H9 (cell line): Measurements from ENCODE around the gene TSPO2. TPM values are rescaled to one million over a fixed set of nuclear protein-coding genes. Genes with fewer than 3 reads are reported as not detected.

Source experiments
- DNase-seq: peaks from one replicate; pipeline ENCODE4 v3.0.0-alpha.2; 2017
- H2AFZ ChIP-seq: one replicate; pipeline ENCODE4 v1.6.1; 2013; ENCODE audit warnings: mild to moderate bottlenecking, low read length, control low read depth, moderate library complexity
- H2AK5ac ChIP-seq: 2 replicates; pipeline ENCODE4 v1.6.1; 2013; ENCODE audit warnings: low read length, control low read depth, mixed read lengths; ENCODE audit not compliant: insufficient read length
- H2BK120ac ChIP-seq: one replicate; pipeline ENCODE4 v1.6.1; 2013; ENCODE audit warnings: low read depth, mild to moderate bottlenecking, low read length, control low read depth, inconsistent platforms; ENCODE audit not compliant: poor library complexity, severe bottlenecking
- H2BK12ac ChIP-seq: 2 replicates; pipeline ENCODE4 v1.6.1; 2013; ENCODE audit warnings: low read length, control low read depth, mixed read lengths, low read depth; ENCODE audit not compliant: insufficient read length
- H2BK15ac ChIP-seq: 2 replicates; pipeline ENCODE4 v1.6.1; 2013; ENCODE audit warnings: low read depth, low read length, control low read depth
- H2BK20ac ChIP-seq: one replicate; pipeline ENCODE4 v1.6.1; 2013; ENCODE audit warnings: low read depth, mild to moderate bottlenecking, low read length, control low read depth, inconsistent platforms; ENCODE audit not compliant: poor library complexity, severe bottlenecking
- H2BK5ac ChIP-seq: 2 replicates; pipeline ENCODE4 v1.6.1; 2013; ENCODE audit warnings: low read length, control low read depth, mixed read lengths; ENCODE audit not compliant: insufficient read length
- H3K14ac ChIP-seq: 2 replicates; pipeline ENCODE4 v1.6.1; 2013; ENCODE audit warnings: low read length, control low read depth; ENCODE audit not compliant: insufficient read depth
- H3K18ac ChIP-seq: 2 replicates; pipeline ENCODE4 v1.6.1; 2013; ENCODE audit warnings: low read depth, mild to moderate bottlenecking, mixed read lengths, low read length, control low read depth; ENCODE audit not compliant: insufficient read length
- H3K23ac ChIP-seq: 2 replicates; pipeline ENCODE4 v1.6.1; 2013; ENCODE audit warnings: low read length, control low read depth, mixed read lengths, low read depth; ENCODE audit not compliant: insufficient read length
- H3K23me2 ChIP-seq: 2 replicates; pipeline ENCODE4 v1.6.1; 2013; ENCODE audit warnings: low read depth, mild to moderate bottlenecking, mixed read lengths, low read length, control low read depth; ENCODE audit not compliant: insufficient read length, poor library complexity, severe bottlenecking
- H3K27ac ChIP-seq: 2 replicates; pipeline ENCODE4 v1.5.1; 2013; ENCODE audit warnings: low read length, control low read depth, mixed read lengths, low read depth; ENCODE audit not compliant: insufficient read length
- H3K27me3 ChIP-seq: 2 replicates; pipeline ENCODE4 v1.6.1; 2013; ENCODE audit warnings: low read length, control low read depth, inconsistent platforms; ENCODE audit not compliant: insufficient read depth
- H3K4ac ChIP-seq: 2 replicates; pipeline ENCODE4 v1.6.1; 2013; ENCODE audit warnings: low read depth, mild to moderate bottlenecking, control low read depth, inconsistent platforms, low read length, moderate library complexity
- H3K4me1 ChIP-seq: 2 replicates; pipeline ENCODE4 v1.6.1; 2013; ENCODE audit warnings: low read length, control low read depth, inconsistent platforms; ENCODE audit not compliant: insufficient read depth
- H3K4me2 ChIP-seq: 2 replicates; pipeline ENCODE4 v1.6.1; 2013; ENCODE audit warnings: low read length, control low read depth, mixed read lengths; ENCODE audit not compliant: insufficient read length, insufficient read depth
- H3K56ac ChIP-seq: 2 replicates; pipeline ENCODE4 v1.6.1; 2013; ENCODE audit warnings: low read depth, mild to moderate bottlenecking, mixed read lengths, low read length, control low read depth; ENCODE audit not compliant: insufficient read length
- H3K79me1 ChIP-seq: 2 replicates; pipeline ENCODE4 v1.6.1; 2013; ENCODE audit warnings: low read depth, mild to moderate bottlenecking, moderate library complexity, low read length, control low read depth, inconsistent platforms; ENCODE audit not compliant: insufficient read depth, poor library complexity, severe bottlenecking
- H3K79me2 ChIP-seq: 2 replicates; pipeline ENCODE4 v1.6.1; 2013; ENCODE audit warnings: low read length, control low read depth, inconsistent platforms; ENCODE audit not compliant: insufficient read depth
- H3K9ac ChIP-seq: 2 replicates; pipeline ENCODE4 v1.6.1; 2013; ENCODE audit warnings: low read length, control low read depth, mixed read lengths; ENCODE audit not compliant: insufficient read length; ENCODE audit errors: extremely low read depth
- H3K9me3 ChIP-seq: one replicate; pipeline ENCODE4 v1.6.1; 2013; ENCODE audit warnings: low read depth, low read length, inconsistent platforms; ENCODE audit not compliant: control insufficient read depth
- H3T11ph ChIP-seq: one replicate; pipeline ENCODE4 v1.6.1; 2013; ENCODE audit warnings: mild to moderate bottlenecking, low read length, control low read depth, inconsistent platforms
- H4K20me1 ChIP-seq: one replicate; pipeline ENCODE4 v1.6.1; 2013; ENCODE audit not compliant: control insufficient read depth, insufficient read length, insufficient read depth
- H4K5ac ChIP-seq: 2 replicates; pipeline ENCODE4 v1.6.1; 2013; ENCODE audit warnings: low read depth, mild to moderate bottlenecking, mixed read lengths, low read length, control low read depth; ENCODE audit not compliant: insufficient read length
- H4K8ac ChIP-seq: replicated peaks from 2 replicates; pipeline ENCODE4 v1.6.1; 2013; ENCODE audit warnings: low read length, control low read depth, mixed read lengths, low read depth; ENCODE audit not compliant: insufficient read length
- H4K91ac ChIP-seq: 2 replicates; pipeline ENCODE4 v1.6.1; 2013; ENCODE audit warnings: low read depth, mild to moderate bottlenecking, moderate library complexity, mixed read lengths, low read length, control low read depth; ENCODE audit not compliant: insufficient read length
- H3K27ac Mint-ChIP-seq, 3 experiments: 2 replicates in 2 of 3; 3 replicates in 1 of 3; pipeline ENCODE4 v1.8.0; 2020 to 2021; ENCODE audit warnings: mixed read lengths in 3 of 3, mild to moderate bottlenecking in 1 of 3, moderate library complexity in 1 of 3
- H3K27me3 Mint-ChIP-seq: 2 replicates; pipeline ENCODE4 v1.8.0; 2021; ENCODE audit warnings: low read depth, mild to moderate bottlenecking, moderate library complexity, mixed read lengths
- H3K36me3 Mint-ChIP-seq, 3 experiments: 2 replicates in 2 of 3; 3 replicates in 1 of 3; pipeline ENCODE4 v1.8.0; 2020 to 2021; ENCODE audit warnings: low read depth in 3 of 3, mixed read lengths in 3 of 3; ENCODE audit not compliant: insufficient read depth in 1 of 3
- H3K4me1 Mint-ChIP-seq, 2 experiments: 2 replicates each; pipeline ENCODE4 v1.8.0; 2020; ENCODE audit warnings: mixed read lengths in 2 of 2
- H3K4me3 Mint-ChIP-seq, 2 experiments: 2 replicates in 1 of 2; 3 replicates in 1 of 2; pipeline ENCODE4 v1.8.0; 2020 to 2021; ENCODE audit warnings: mild to moderate bottlenecking in 2 of 2, mixed read lengths in 2 of 2, moderate library complexity in 1 of 2
- H3K9me3 Mint-ChIP-seq, 2 experiments: 2 replicates in 1 of 2; 3 replicates in 1 of 2; pipeline ENCODE4 v1.8.0; 2020; ENCODE audit warnings: mild to moderate bottlenecking in 2 of 2, mixed read lengths in 2 of 2, moderate library complexity in 1 of 2
- CTCF ChIP-seq: fragments of 200-600 bp; sonication (generic); conservative IDR thresholded peaks from 3 replicates; pipeline ENCODE4 v1.8.0; 2021; ENCODE audit warnings: antibody characterized with exemption, mild to moderate bottlenecking
- WGBS: extraction: QIAGEN DNeasy Blood & Tissue Kit; methylation state at CpG from one replicate; pipeline ENCODE4 v1.1.7; 2013; ENCODE audit warnings: missing lambda C conversion rate, low lambda C conversion rate, mixed read lengths; ENCODE audit not compliant: insufficient read length; ENCODE audit errors: extremely low coverage; 5-methylcytosine and 5-hydroxymethylcytosine counted together
- total RNA-seq: library from RNA; stranded (reverse); gene quantifications from 2 replicates; pipeline ENCODE4 v1.2.1, GENCODE V29; 2021

TSPO2 gene
- total RNA-seq, 1 experiment from 2014 or later = not detected

- no peak for DNase-seq
- Histone ChIP-seq H2AK5ac (no peak overlapping the region), H3K18ac (no peak overlapping the region), H3K23me2 (peaks cover 4% of the 10 kb centered on the region), H3K79me2 (peaks cover 38% of the 10 kb centered on the region), H2BK15ac (no peak overlapping the region), H2BK120ac (no peak overlapping the region), H3K4ac (no peak overlapping the region), H3K14ac (no peak overlapping the region), H3K23ac (no peak overlapping the region), H4K91ac (no peak overlapping the region), H3K27ac (no peak overlapping the region), H3K56ac (no peak overlapping the region), H2BK12ac (no peak overlapping the region), H3K4me2 (no peak overlapping the region), H3T11ph (no peak overlapping the region), H3K79me1 (peaks cover 7% of the 10 kb centered on the region), H2AFZ (no peak overlapping the region), H4K5ac (no peak overlapping the region), H3K4me1 (no peaks in the 10 kb centered on the region), H2BK20ac (no peak overlapping the region), H3K9me3 (no peaks in the 10 kb centered on the region), H2BK5ac (no peak overlapping the region), H3K9ac (no peak overlapping the region), H4K20me1 (peaks cover 2% of the 10 kb centered on the region), H3K27me3 (no peaks in the 10 kb centered on the region), H4K8ac (no peak overlapping the region)
- H3K9me3 Mint-ChIP-seq = no peaks in the 10 kb centered on the region; a peak in 1 of 5 replicates
- H3K27ac Mint-ChIP-seq = no peak overlapping the region
- H3K27me3 Mint-ChIP-seq = no peaks in the 10 kb centered on the region
- peaks cover 23 to 25% of the 10 kb centered on the region in 2 experiments for H3K4me1 Mint-ChIP-seq
- WGBS = no CpG with 5 or more reads among the region's 1 CpG
- peaks cover 20 to 62% (median 57%) of the 10 kb centered on the region in 3 experiments; a peak in 6 of 7 replicates for H3K36me3 Mint-ChIP-seq
- H3K4me3 Mint-ChIP-seq = no peak overlapping the region
- no peak for TF ChIP-seq CTCF
Measured at GRCh38 chr6:41079080-41079479, 36.8 kb downstream of the TSPO2 start.
